GM18867 (cell line): ENCODE measurements around the gene PSMC3.
A peak's percentile ranks its signal among the peaks of the same experiment; 100 is the strongest.

Experiments
- ATAC-seq: cut with Tn5 transposase; IDR thresholded peaks from one replicate; pipeline ENCODE4 v1.9.1; 2021; ENCODE audit warnings: mild to moderate bottlenecking, moderate library complexity; ENCODE audit not compliant: unreplicated experiment

PSMC3 gene

GRCh38 chr11:47377571-47378009 lies 48.6 kb downstream of the PSMC3 start:
- peak; percentile 9 for ATAC-seq

DNA sequence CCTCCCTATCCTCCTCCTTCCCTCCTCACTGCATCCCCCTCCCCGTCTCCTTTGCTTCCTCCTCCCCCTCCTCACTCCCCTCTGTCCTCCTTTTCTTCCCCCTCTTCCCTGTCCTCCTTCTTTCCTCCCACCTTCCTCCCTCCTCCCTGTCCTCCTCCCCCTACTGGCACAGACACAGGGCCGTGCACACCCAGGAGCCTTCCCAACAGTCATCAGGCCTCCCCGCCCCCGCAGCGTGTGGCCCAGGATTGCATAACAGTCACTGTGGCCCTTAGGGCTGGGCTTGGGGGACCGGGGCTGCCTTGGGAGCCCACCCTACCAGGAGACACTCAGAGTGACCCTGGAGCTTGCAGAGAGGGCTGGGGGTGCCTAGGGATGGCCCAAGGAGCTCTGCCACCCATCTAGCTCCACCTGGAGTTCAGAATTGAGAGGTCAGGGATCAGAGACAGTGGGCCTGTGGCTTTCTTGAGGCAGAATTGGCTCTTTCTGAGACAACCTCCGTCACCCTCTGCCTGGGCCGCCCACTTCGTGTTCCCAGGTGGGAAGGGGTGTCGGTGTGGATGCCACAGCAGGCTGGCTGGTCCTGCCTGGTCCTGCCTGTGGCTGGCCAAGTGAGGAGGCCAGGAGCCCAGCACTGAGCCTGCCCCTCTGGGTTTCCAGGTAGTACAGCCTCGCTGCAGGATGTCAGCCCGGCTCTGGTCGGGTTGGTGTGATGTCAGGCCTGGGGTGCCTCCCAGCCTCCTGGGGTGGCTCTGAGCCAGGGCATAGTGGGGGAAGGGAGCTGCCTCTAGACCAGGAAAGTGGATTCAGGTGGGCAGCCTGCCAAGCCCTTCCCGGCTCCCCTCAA lies 49.5 kb downstream of the PSMC3 start:
- peak; percentile 40 for ATAC-seq

DNA sequence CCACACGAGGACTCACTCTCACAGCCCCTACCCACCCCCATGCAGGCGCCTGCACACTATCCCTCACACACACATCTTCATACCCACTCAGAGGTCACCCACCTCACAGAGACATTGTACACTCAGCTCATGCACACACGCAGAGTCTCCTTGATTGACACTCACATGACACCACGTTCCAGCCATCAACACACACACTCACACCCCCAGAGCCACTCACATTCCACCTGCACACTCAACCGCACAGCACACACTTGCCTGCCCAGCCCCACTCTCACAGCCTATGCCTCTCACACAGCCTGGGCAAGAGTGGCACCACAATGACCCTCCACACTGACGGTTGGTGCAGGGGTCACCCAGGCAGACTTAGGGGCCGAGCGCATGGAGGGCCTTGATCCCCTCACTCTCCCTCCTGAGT lies 50.1 kb downstream of the PSMC3 start:
- no peak for ATAC-seq

- no peak for ATAC-seq
Observed at GRCh38 chr11:47375546-47376085, 50.6 kb downstream of the PSMC3 start.

GRCh38 chr11:47375020-47375419 lies 51.2 kb downstream of the PSMC3 start:
- ATAC-seq = no peak

DNA sequence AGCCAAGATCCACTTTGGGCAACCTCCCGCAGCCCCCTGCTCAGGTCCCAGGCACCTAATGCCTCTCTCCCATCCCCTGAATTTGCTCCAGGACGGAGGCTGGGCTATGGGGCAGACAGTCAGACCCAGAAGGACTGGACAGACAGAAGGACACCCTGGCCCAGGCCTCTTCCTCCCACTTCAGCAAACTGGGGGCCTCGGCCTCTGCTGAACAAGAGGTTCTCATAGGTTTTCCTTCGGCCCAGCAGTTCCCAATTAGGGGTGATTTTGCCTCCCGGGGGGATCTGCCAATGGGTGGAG lies 51.6 kb downstream of the PSMC3 start:
- no peak for ATAC-seq

GRCh38 chr11:47373876-47374719 lies 52.1 kb downstream of the PSMC3 start:
- no peak for ATAC-seq

GRCh38 chr11:47372422-47372821 lies 53.8 kb downstream of the PSMC3 start:
- ATAC-seq = no peak

GRCh38 chr11:47369676-47370075 lies 56.6 kb downstream of the PSMC3 start:
- ATAC-seq = no peak
